SH-SY5Y (cell line): Measurements from ENCODE around the gene ARG2.

ENCODE experiments used
- GATA2 ChIP-seq: IDR thresholded peaks from 2 replicates; pipeline ENCODE4 v1.6.1; 2011; ENCODE audit warnings: mild to moderate bottlenecking, low read depth, low read length
- GATA3 ChIP-seq: IDR thresholded peaks from 2 replicates; pipeline ENCODE4 v1.6.1; 2011; ENCODE audit warnings: low read depth, mild to moderate bottlenecking, low read length, moderate library complexity

DNA sequence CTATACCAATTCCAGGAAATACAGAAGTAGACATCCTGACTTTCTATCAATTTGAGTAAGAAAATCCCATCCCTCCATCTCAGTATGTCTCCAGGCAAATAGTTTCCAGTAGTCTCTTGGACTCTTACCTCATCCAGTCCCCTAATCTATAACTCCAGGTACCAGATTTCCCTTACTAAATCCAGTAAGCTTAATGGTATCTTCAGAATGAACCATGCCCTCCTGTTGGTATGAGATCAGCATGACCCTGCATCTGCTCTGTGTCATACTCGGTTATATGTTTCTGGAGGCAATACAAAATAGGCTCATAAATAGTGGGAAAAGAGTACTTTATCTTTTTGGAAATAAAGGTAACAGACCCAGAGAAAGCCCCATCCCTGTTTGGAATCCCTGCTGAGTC lies 38.1 kb upstream of the ARG2 start:
- no peak for TF ChIP-seq GATA3
- TF ChIP-seq GATA2, result no peak
